GM19240 (cell line): ENCODE results near the gene ABCA4.
A peak's percentile ranks its signal among the peaks of the same experiment; 100 is the strongest.

ENCODE experiments used
- DNase-seq: peaks from one replicate; pipeline ENCODE4 v3.0.0; 2011; ENCODE audit warnings: low spot score; ENCODE audit not compliant: insufficient read length

Gene ABCA4

DNA sequence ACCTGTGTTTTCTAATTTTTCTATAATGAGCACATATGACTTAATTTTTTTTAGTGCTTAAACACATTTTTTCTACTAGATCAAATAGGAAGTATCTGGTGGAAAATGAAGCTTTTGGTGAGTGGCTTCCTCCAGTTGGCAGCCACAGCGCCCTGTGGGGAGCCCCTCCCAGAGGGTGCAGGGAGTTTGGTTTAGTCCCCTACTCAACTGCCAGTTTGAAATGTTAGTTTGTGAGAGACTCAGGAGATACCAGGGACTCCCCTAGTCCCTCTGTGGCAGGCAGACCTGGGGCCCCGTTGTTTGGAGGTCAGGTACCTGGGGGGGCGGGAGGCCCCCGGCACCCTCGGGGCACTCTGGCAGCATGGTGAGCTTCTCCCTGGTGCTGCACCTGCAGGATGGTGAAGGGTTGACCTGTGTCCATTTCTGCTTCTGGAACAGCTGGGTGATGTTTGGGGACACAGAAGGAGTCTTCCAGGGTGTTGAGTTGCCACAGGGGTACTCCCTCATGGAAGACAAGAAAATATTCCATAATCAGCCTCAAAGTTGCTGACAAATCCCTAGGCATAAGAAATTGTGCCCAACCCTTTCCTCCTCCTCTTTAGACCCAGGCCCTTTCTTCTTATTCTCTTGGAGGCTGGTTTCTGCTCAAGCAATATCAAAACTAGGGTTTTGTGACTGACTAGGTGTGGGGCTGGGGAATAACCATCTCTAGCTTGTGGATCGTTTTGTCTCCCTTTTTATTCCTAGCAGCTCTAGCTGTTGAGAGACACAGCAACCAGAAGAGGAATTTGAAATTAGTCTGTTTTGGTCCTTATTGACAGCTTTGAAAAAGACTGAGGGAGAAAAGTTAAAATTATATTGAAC is 91.6 kb downstream of the ABCA4 start:
- DNase-seq, result no peak

DNA sequence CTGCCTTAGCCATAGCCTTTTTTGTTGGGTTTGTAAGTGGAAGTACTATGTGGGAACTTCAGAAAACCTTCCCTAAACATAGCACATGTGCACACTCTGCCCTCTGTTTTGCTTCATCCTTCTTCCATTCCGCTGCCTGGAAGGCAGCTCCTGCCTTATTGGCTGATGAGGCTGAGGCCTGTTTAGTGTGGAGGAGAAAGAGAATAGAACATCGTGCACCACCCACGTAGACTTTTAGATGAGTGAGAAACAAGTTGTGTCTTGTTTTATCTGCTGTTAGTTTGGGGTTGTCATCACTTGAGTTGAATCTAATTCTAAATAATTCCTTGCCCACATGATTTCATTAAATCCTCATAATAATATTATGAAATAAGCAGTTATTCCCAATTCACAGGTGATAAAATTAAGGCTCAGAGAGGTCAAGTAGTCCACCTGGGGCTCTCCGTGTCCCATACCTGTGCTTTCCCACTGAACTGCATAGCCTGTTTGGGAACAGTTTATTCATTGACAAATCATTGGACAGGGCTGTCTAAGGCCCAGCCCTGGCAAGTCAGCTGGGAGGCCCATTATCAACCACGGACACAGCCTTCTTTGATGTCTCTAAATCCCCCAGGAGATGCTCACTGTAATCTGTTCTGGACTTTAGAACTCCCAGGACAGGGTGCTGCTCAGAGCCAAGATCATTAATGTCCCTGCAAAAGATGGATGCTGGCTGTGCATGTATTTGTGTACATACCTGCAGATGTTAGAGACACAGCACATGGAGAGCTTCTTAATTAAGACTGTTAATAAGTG is 93.0 kb downstream of the ABCA4 start:
- DNase-seq, result no peak

DNA sequence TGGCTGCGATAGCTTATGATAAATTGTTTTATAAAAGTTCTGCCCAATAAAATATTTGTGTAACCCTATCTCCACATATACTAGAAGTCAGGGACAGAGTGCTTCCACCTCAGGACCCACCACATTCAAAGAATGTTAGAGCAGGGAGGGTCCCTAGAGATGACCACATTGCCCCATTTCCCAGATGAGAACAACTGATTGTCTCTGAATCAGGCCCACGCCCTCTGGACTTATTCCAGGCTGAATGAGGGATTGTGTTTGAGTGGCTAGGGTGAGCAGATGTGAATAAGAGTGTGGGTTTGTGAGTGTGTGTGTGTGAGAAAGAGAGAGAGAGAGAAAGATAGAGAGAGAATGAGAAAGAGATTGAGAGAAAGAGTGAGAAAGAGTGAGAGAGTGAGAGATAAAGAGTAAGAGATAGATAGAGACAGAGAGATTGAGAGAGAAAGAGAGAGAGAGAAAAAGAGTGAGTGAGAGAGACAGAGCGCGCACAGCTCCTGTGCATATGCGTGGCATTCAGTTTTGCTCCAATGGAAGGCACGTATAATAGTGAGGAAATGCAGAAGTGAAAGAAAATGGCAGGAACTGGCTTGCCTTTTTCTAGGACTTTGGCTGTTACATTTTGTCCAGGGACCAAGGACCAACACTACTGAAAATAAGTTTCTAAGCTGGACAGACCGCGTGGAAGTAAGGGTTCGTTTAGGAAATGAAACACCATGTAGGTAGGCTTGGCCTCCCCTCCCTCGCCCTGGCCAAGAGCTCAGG is 94.1 kb downstream of the ABCA4 start:
- no peak for DNase-seq

DNA sequence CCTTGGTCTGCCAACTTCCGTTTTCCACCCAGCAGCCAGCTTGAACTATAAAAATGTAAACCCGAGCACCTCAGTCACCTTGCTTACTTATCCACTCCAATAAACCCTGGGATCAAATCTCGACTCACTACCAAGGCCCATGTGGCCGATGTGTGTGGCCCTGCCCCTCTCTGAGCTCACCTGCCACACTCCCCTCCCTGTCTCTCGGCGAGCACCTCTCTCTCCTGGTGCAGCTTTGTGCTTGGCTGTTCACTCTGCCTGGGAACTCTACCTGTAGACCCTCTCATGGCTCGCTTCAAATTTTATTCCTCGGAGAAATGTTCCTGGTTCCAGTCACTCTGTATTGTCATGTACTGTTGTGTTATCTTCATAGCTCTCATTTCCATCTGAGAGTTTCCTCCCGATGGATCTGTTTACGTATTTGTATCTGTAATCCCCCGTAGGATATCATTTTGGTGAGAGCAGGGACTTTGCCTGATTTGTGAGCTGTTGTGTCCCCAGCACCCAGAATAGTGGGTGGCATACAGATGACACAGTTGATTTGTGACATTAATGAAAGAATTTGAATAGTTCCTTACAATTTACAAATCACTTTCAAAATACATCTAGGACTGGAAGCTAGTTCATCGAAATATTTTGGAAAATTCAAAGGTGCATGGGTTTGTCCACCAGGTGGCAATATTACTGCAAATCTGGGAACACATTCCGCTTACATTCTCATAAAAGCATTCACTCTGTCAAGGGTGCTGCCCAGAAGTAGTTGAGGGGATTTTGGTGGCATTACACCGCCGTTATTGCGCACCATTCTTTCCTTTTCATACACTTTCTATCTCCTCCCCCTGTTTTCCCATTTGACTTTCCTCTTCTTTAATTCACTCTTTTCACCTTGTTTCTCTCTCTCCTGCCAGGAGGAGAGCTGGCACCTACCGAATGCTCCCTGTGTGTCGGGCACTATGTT is 95.3 kb downstream of the ABCA4 start:
- peak; percentile 23 for DNase-seq

DNA sequence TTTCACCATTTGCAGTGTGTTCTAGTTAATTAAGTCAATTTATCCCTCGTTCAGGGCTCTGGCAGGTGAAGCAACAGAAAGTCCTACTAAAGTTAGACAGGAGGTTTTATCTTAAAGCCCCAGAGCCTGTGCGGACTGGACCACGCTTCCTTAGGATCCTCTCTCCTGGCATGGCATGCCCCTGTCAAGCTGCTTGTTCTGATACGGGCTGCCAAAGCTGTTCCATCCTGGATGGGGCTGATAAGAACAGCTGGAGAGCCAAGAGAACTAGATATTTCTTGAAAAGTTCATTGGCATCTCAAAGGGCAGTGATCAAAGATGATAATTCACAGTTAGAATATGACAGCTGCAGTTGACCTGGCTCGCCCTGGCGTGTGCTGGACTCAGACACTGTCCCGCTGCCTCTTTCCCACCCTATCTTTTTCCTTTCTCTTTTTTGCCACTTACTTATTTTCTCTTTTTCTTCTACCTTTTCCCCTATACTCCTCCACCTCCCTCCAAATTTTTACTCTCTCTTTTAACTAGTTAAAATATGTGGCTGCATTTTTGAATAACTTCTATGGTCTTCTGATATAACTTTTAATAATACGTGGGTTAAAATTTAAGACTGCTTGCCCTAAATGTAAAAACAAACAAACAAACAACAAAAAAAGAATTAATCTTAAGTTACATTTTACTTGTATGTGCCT is 96.7 kb downstream of the ABCA4 start:
- DNase-seq, result no peak

DNA sequence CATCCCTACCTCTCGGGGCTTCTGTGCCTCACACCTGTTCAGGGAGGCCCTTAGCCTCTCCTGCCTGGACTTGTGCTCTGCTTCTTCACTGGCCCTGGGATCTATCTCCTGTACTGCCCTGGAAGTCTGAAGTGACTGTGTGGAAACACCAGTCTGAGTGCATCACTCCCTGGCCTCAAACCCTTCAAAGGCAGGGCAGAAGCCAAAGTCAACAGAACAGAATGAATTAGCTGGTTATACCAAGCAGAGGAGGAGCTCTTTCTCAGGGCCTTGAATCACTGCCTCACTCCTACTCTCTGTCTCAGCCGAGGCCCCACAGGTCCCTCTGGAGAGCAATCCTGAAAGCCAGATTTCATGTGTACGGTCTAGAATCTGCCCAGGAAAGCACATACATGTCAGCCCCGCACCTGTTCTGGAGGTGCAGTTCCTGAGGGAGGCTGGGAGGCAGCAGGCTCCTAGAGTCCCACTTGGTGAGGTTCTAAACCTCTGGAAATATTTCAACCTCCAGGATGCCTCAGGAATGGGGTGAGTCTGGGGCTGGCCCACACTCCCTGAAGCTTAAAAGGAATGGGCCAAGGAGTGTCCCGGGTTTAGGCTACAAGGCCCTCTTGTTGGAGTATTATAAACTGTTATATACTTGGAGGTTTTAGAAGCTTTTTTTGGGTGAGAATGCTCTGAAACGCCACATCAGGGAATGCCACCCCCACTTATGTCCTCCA is 98.3 kb downstream of the ABCA4 start:
- DNase-seq, result no peak

DNA sequence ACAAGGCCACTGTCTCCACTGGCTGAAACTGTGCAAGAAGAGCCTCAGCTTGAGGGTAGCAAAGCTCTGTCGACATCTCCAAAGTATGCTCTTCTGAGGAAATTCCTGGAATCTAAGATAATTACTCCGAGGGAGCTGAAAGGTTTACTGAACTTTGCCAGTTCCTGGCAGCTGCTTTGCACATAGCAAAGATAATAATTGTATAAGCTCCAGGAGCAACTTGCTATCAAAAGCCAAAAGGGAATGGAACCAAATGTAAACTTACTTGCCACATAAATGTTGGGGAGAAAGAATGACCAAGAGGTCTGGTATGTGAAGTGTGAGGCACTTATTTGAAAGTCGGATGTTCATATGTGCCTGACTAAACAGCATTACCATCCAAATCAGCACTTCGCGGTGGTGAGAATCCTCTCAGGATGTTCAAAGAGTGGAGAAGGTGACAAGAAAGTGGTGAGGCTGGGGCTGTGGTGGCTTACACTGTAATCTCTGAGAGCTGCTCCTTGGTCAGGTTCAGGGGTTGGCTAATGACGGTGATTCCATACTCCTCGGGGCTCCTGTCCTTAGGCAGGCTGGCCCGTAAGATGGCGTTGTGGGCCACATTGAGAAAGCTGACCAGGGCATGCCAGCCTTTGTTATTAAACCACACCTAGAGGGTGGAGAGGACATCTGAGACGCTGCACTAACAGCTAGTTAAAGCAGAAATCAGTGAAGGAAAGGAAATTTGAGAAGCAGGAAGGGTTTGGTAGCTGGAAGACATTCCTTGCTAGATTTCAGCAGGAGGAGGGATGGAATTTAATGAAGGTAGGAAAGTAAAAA is 100.0 kb downstream of the ABCA4 start:
- no peak for DNase-seq

DNA sequence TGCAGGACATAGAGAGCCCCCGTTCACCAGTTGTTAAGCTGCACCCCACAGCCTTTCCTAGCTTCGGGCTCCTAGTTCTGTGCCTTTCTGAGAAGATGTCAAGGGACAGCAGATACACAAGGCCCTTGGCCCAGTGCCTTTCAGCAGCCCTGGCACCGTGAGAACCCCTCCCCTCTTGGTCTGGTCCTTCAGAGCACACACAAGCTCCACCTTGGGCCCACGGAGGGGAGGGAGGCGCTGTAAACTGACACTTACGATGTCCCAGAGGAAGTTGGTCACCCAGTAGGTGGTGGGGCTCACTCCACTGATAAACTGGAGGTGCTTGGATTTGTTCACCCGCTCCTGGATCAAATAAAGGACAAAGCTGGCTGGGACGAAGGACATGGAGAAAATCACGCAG is 101.6 kb downstream of the ABCA4 start:
- no peak for DNase-seq

DNA sequence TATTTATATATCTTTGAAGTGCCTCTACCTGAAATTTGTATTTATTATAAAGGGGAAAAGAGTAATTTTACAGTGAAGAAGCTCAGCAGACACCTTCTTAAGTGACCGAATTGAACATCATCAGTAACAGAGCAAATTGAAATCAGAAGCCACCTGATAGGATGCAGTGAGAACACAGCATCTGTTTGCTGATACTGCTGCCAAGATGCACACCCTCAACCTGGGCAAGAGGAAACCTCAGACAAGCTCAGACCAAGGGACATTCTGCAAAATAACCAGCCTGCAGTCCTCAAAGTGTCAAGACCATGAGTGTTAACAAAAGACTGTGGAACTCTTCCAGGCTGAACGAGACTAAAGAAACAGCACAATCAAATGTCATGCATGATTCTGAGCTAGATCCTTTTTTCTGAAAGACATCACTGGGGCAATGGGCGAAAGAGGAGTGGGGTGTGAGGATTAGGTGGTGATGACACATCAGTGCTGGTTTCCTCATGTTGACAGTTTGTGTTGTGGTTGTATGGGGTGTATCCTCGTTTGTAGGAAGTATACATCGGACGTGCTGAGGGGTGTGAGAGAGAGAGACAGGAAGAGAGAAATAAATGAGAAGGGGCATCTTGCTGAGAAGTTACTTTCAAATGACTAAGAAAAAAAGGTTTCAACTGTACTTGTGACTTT is 103.7 kb downstream of the ABCA4 start:
- no peak for DNase-seq

DNA sequence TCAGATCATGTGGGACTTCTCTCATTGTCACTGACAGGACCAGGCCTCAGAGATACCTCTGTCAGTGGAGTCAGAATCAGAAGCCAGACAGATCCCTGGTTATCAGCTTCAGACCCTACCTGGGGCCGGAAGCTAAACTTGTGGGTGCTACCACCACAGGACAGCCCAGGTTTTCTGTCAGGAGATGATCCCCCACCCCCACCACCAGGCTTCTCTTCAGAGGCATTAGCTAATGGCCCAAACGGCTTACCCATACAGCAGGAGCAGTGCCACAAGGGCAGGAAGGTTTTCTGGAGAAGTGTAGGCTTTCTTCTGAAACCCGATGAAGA is 105.5 kb downstream of the ABCA4 start:
- no peak for DNase-seq

DNA sequence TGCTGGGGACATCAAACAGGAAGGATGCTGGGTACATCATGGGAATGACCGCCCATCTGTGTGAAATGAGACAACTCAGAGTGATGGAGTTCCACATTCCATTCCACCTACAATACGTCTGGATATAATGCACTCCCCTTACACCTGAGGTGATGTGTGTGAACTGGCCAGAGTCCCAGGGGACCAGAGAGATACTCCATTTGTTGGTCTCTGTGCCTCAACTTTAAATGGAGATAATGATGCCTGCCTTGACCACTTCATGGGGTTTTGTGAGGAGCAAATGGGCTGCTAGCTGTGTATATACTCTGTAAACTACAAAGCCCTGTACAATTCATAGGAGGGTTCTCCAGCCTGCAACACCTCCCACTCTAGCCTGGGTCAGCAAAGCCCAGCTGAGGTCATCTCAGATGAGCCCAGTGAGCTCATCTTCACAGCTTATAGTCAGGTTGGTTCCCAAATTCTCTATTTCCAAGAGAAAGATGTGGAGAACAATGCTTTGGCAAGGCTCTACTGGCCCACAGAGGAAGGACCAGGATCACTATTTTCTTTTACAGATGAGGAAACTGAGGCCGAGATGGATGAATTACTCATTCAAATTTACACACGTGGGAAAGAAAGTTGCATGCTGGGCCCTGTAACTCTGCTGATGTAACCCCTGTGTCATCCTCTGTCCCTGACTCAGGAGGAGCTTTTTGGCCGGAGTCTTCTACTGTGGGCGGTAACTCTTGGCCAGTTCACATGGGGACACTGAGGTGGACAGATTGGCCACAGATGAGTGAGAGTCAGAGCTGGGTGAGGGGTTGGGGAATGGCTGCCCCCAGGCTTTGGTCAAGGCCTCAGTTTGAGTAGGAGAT is 106.1 kb downstream of the ABCA4 start:
- no peak for DNase-seq

DNA sequence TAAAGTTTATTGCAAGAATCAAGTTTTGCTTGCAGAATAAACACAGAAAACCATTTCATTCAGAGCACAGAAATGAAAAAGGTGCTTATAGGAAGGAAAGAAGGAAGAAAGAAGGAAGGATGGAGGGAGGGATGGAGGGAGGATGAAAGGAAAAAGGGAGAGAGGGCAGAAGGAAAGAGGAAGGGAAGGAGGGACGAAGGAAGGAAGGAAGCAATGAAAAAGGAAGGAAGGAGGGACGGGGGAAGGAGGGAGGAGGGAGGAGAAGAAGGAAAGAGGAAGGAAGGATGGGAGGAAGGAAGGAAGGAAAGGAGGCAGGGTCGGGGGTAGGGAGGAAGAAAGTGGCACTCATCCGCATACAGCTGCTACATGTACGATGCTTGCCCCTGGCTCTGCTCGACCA is 106.9 kb downstream of the ABCA4 start:
- DNase-seq, result no peak

DNA sequence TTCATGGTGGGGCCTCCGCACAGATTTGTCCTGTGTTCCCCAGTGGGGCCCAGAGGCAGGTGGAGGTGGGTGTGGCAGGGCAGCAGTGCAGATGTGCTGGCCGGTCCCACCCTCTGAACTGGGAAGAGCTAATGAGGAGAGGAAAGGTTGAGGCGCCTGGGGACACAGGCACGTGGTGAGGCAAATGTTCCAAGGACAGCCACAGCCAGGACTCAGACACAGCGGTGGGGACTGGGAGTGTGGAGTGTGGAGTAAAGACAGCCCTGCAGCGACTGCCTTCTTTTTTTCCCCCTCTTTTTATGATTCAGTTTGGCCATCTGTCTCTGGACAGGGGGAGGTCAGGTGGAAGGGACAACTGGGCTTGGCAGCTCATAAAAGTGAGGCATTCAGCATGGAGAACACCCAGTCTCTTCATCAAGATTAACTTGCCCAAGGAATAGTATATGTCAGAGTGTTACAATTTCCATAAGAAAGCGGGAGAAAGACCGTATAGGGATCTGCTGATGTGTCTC is 107.5 kb downstream of the ABCA4 start:
- DNase-seq, result no peak

DNA sequence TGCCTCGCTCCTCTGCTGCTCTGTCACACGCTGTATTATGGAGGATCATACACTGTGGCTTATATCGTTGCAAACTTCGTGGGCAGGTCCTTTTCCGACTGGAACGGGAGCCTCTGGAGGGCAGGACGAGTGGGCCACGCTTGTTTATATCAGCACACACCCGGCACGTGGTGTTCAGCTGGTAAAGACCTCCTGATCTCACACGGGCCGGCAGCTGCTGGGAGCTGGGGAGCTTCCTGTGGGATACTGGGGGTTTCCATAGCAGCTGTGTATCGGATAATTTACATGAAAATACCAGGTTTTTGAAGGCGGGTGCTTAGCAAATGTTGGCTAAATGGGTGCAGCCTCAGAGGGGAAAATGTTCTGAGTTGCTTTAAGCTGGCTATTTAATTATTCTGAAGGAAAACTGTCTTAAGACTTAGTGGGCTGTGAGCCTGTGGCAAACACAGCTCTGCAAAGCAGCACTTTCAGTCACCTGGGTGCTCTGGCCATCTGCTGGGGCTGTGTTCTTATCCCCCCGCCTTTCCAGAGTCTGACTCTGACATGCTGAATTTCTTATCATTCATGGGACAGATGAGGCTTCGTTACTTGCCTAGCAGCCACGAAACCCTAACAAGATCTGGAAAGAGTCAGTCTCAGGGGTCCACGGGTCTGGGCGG is 108.1 kb downstream of the ABCA4 start:
- DNase-seq, result no peak

DNA sequence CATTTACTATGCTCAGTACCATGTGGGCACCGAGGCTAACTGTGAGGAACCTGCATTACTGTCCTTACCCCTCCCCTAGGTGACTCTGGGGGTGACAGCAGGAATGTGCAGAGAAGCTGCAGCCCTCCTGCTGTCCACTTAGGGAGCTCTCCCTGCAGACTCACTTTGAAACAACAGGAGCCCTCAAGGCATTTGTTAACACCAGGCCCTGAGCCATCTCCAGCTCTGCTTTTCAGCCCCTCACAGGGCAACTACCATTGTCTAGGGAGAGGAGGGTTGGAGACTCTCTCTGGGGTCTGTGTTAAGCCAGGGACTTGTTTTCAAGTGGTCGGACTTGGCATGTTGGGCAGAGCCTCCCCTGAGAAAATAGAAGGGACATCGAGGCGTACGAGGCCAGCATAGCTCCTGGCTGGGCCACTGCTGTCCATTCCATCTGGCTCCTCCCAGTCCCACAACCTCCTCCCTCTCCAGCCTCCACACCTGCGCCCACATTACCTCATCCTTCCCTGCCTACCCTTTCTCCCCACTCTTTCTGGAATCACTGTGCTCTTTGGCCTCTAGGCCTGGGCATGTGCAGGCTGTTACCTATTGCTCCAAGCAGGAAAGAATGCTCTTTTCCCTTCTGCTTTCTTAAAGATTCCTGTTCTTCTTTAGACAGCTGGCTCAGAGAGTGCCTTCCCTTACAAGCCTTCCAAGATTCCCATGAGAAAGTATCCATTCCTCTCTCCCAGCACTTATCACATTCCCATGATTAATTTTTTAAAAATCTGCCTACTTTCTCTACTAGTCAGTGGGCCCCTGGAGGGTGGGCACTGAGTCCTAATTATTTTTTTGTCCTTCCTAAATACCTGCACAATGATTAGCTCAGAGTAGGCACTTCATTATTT is 109.0 kb downstream of the ABCA4 start:
- no peak for DNase-seq

DNA sequence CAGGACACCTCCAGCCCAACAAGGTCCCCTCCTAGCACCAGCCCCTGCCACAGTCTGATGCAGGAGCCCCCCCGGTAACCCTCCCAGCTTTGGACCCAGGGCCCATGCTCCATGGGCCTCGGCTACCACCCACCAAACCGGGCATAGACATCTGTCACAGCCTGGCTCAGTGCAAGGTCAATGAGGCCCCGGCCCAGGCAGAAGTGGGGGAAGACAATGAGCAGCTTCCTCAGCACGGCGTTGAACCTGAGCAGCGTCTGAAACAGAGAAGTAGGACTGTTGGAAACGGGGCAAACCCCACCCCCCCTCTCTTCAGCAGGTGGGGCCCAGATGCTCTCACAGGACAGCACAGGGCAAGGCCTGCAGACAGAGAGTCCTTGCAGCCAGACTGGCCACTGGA is 109.8 kb downstream of the ABCA4 start:
- no peak for DNase-seq
